HepG2 (cell line): ENCODE results near the gene EEPD1. TPM values are rescaled to one million over a fixed set of nuclear protein-coding genes. Genes with fewer than 3 reads are reported as not detected.

ENCODE experiments used
- GZF1 ChIP-seq: sonication (generic); formaldehyde crosslinking; IDR thresholded peaks from 2 replicates; pipeline ENCODE4 v1.5.1; 2020; ENCODE audit warnings: mild to moderate bottlenecking, missing genetic modification reagents
- HNRNPL ChIP-seq: fragments of 200-400 bp; formaldehyde crosslinking; IDR thresholded peaks from 2 replicates; pipeline ENCODE4 v1.6.1; 2017; ENCODE audit warnings: mild to moderate bottlenecking, low read depth, low read length
- JUND ChIP-seq: sonication (generic); formaldehyde crosslinking; IDR thresholded peaks from 2 replicates; pipeline ENCODE4 v1.8.0; 2022; ENCODE audit warnings: mild to moderate bottlenecking, missing genetic modification reagents
- POLR2AphosphoS5 ChIP-seq: IDR thresholded peaks from 2 replicates; pipeline ENCODE4 v1.6.1; 2012; ENCODE audit warnings: low read depth, low read length
- RFX1 ChIP-seq: fragments of 450-650 bp; IDR thresholded peaks from 2 replicates; pipeline ENCODE4 v1.6.1; 2017
- SP1 ChIP-seq, 2 experiments: fragments of 450-650 bp in 1 of 2; sonication (generic) in 1 of 2; formaldehyde crosslinking in 1 of 2; IDR thresholded peaks; 2 replicates each; pipeline versions ENCODE4 v1.4.0 to v1.6.1; 2016 to 2020; ENCODE audit warnings: missing genetic modification reagents in 1 of 2
- ZNF260 ChIP-seq: sonication (generic); formaldehyde crosslinking; IDR thresholded peaks from 2 replicates; pipeline ENCODE4 v1.4.0; 2020; ENCODE audit warnings: missing genetic modification reagents, low read depth, mild to moderate bottlenecking, borderline replicate concordance
- ZNF570 ChIP-seq: sonication (generic); formaldehyde crosslinking; IDR thresholded peaks from 2 replicates; pipeline ENCODE4 v1.4.0; 2020; ENCODE audit warnings: mild to moderate bottlenecking, missing genetic modification reagents, borderline replicate concordance
- ZNF775 ChIP-seq: sonication (generic); formaldehyde crosslinking; IDR thresholded peaks from 2 replicates; pipeline ENCODE4 v1.4.0; 2020; ENCODE audit warnings: missing genetic modification reagents, mild to moderate bottlenecking, moderate library complexity, borderline replicate concordance
- ZNF816 ChIP-seq: sonication (generic); formaldehyde crosslinking; IDR thresholded peaks from 2 replicates; pipeline ENCODE4 v1.8.0; 2022; ENCODE audit warnings: missing genetic modification reagents, mild to moderate bottlenecking, borderline replicate concordance
- ZNF883 ChIP-seq: sonication (generic); formaldehyde crosslinking; IDR thresholded peaks from 2 replicates; pipeline ENCODE4 v1.5.1; 2020; ENCODE audit warnings: mild to moderate bottlenecking, missing genetic modification reagents; ENCODE audit errors: not compliant biosample characterization
- ZSCAN21 ChIP-seq: sonication (generic); formaldehyde crosslinking; IDR thresholded peaks from 2 replicates; pipeline ENCODE4 v1.8.0; 2022; ENCODE audit warnings: mild to moderate bottlenecking, missing genetic modification reagents, moderate library complexity, borderline replicate concordance
- polyA plus RNA-seq, 8 experiments: library from polyadenylated mRNA; depleted of rRNA in 3 of 8; stranded (reverse) in 7 of 8; unstranded in 1 of 8; fragments of >200 nt; fragmentation: Illumina TruSeq in 4 of 8; extraction: Trizol in 4 of 8; gene quantifications; 2 replicates each; pipeline versions ENCODE4 v1.2.1 to v1.2.3, GENCODE V29; 2011 to 2016; ENCODE audit warnings: low read depth in 4 of 8, missing spikeins in 1 of 8, mixed read lengths in 1 of 8; ENCODE audit not compliant: insufficient read depth in 1 of 8
- total RNA-seq, 5 experiments: library from RNA; depleted of rRNA; stranded (reverse); fragments of >200 nt; fragmentation: Illumina TruSeq; extraction: Trizol; gene quantifications; 2 replicates each; pipeline ENCODE4 v1.2.3, GENCODE V29; 2016; ENCODE audit warnings: low read depth in 1 of 5
- TF ChIP-seq, protein P1 (sequence below): sonication (generic); formaldehyde crosslinking; IDR thresholded peaks from 2 replicates; pipeline ENCODE4 v1.4.0; 2020; ENCODE audit warnings: missing genetic modification reagents
- TF ChIP-seq, protein P2 (sequence below): sonication (generic); formaldehyde crosslinking; IDR thresholded peaks from 2 replicates; pipeline ENCODE4 v1.4.0; 2020; ENCODE audit warnings: mild to moderate bottlenecking, low read depth, missing genetic modification reagents
- TF ChIP-seq, protein P3 (sequence below): sonication (generic); formaldehyde crosslinking; IDR thresholded peaks from 2 replicates; pipeline ENCODE4 v1.9.0; 2021; ENCODE audit warnings: missing genetic modification reagents, borderline replicate concordance
- TF ChIP-seq, protein P4 (sequence below): sonication (generic); formaldehyde crosslinking; IDR thresholded peaks from 2 replicates; pipeline ENCODE4 v1.4.0; 2020; ENCODE audit warnings: missing genetic modification reagents, borderline replicate concordance

EEPD1 gene
- total and polyA plus RNA-seq, 2 of the 13 experiments (the other 11 are each of a cell fraction or from before 2014, with no cell fraction given) = 10.1 to 16.4 TPM

DNA sequence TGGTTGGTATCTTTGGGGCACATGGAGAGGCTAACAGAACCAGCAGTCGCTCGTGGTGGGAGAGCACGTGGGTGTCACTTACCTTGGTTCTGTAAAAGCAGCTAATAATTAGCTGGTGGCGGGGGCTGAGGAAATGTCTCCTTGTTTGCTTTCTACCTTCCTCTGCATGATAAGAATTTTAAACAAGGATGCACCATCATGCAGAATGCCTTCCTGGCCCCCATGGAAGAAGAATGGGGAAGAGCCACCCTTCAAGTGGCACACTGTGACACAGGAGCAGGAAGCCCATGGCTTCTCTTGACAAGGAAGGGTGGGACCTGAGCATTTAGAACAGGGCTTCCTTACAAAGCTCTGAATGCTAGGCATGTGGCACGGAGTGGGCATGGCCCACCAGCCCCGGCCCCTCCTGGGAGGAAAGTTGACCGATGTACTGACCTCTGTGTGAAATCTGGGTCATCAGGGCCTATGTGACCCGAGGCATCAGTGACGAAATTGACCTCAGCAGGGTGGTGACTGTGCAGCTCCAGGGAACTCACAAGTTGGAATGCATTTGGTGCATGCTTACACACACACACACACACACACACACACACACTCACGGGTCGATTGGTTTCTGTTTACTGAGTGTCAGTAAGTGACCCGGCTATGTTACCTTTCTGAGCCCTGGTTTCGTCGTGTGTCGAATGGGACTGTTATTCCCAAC, 119.7 kb downstream of the EEPD1 start (continued):
- TF ChIP-seq SP1 (IDR thresholded peaks at IDR 0.05) (no peak), SP1 (CRISPR knock-in tag; IDR thresholded peaks at IDR 0.05) (no peak), JUND (CRISPR knock-in tag) (peak; percentile 79), ZNF775 (no peak), ZNF883 (no peak), POLR2AphosphoS5 (no peak), ZNF570 (CRISPR knock-in tag) (no peak), HNRNPL (no peak), RFX1 (no peak), ZNF816 (CRISPR knock-in tag) (no peak), ZSCAN21 (CRISPR knock-in tag) (0 out of 2 replicates have a peak, but pooled peaks have one; percentile 27), ZNF260 (CRISPR knock-in tag) (no peak), GZF1 (CRISPR knock-in tag) (no peak)
- TF ChIP-seq, protein P1, sequence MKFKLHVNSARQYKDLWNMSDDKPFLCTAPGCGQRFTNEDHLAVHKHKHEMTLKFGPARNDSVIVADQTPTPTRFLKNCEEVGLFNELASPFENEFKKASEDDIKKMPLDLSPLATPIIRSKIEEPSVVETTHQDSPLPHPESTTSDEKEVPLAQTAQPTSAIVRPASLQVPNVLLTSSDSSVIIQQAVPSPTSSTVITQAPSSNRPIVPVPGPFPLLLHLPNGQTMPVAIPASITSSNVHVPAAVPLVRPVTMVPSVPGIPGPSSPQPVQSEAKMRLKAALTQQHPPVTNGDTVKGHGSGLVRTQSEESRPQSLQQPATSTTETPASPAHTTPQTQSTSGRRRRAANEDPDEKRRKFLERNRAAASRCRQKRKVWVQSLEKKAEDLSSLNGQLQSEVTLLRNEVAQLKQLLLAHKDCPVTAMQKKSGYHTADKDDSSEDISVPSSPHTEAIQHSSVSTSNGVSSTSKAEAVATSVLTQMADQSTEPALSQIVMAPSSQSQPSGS = peak; percentile 56; the same call in 1 of the 2 replicates
- TF ChIP-seq, protein P2, sequence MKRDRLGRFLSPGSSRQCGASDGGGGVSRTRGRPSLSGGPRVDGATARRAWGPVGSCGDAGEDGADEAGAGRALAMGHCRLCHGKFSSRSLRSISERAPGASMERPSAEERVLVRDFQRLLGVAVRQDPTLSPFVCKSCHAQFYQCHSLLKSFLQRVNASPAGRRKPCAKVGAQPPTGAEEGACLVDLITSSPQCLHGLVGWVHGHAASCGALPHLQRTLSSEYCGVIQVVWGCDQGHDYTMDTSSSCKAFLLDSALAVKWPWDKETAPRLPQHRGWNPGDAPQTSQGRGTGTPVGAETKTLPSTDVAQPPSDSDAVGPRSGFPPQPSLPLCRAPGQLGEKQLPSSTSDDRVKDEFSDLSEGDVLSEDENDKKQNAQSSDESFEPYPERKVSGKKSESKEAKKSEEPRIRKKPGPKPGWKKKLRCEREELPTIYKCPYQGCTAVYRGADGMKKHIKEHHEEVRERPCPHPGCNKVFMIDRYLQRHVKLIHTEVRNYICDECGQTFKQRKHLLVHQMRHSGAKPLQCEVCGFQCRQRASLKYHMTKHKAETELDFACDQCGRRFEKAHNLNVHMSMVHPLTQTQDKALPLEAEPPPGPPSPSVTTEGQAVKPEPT = no peak
- TF ChIP-seq, protein P3, sequence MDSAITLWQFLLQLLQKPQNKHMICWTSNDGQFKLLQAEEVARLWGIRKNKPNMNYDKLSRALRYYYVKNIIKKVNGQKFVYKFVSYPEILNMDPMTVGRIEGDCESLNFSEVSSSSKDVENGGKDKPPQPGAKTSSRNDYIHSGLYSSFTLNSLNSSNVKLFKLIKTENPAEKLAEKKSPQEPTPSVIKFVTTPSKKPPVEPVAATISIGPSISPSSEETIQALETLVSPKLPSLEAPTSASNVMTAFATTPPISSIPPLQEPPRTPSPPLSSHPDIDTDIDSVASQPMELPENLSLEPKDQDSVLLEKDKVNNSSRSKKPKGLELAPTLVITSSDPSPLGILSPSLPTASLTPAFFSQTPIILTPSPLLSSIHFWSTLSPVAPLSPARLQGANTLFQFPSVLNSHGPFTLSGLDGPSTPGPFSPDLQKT = no peak
- TF ChIP-seq, protein P4, sequence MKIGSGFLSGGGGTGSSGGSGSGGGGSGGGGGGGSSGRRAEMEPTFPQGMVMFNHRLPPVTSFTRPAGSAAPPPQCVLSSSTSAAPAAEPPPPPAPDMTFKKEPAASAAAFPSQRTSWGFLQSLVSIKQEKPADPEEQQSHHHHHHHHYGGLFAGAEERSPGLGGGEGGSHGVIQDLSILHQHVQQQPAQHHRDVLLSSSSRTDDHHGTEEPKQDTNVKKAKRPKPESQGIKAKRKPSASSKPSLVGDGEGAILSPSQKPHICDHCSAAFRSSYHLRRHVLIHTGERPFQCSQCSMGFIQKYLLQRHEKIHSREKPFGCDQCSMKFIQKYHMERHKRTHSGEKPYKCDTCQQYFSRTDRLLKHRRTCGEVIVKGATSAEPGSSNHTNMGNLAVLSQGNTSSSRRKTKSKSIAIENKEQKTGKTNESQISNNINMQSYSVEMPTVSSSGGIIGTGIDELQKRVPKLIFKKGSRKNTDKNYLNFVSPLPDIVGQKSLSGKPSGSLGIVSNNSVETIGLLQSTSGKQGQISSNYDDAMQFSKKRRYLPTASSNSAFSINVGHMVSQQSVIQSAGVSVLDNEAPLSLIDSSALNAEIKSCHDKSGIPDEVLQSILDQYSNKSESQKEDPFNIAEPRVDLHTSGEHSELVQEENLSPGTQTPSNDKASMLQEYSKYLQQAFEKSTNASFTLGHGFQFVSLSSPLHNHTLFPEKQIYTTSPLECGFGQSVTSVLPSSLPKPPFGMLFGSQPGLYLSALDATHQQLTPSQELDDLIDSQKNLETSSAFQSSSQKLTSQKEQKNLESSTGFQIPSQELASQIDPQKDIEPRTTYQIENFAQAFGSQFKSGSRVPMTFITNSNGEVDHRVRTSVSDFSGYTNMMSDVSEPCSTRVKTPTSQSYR (CRISPR knock-in tag) = no peak
- TF ChIP-seq, all 625 proteins: peak for 164
